HepG2 (cell line): ENCODE measurements around the gene MEI1.

Experiments used
- ZMYM4 ChIP-seq: sonication (generic); formaldehyde crosslinking; IDR thresholded peaks from 2 replicates; pipeline ENCODE4 v1.8.1; 2023; ENCODE audit warnings: mild to moderate bottlenecking, missing genetic modification reagents
- TF ChIP-seq, protein P1 (sequence below), 2 experiments: sonication (generic) in 1 of 2; formaldehyde crosslinking in 1 of 2; IDR thresholded peaks; 2 replicates each; pipeline versions ENCODE4 v1.5.1 to v1.6.1; 2011 to 2020; ENCODE audit warnings: borderline replicate concordance in 1 of 2, low read depth in 1 of 2, low read length in 1 of 2, mild to moderate bottlenecking in 1 of 2, missing genetic modification reagents in 1 of 2, moderate library complexity in 1 of 2

DNA sequence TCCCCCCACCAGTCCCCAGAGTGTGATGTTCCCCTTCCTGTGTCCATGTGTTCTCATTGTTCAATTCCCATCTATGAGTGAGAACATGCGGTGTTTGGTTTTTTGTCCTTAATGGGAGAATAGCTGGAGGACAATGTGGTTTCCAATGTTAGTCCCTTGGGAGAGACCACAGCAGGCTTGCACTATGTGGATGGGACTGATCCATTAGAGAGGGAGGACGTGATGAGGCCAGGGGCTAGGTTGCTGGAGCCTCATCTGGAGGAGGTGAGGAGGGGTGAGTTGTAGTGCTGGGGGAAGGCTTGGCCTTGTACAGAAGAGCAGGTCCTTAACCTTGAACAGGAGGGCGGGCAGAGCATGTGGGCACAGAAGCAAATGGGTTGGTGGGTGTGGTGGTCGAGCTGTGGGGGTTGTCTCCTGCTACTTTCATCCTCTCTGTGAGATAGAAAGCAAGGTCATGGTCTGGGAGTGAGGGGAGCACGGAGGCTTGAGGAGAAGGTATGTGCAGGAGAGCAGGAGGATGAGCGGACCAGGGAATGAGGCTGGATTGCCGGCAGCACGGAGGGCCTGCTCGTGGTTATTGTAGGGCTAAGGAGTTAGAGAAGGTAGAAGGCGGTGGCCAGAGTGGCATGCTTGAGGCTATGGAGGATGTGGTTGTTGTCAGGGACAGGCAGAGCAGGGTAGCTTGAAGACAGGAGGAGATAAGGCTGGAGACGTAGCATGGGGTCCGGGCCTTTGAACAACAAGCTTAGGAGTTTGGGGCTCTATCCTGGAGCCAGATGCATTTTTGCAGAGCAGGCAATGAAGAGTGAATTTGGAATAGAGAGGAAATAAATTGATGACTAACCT lies 122.4 kb downstream of the MEI1 start:
- TF ChIP-seq, protein P1, sequence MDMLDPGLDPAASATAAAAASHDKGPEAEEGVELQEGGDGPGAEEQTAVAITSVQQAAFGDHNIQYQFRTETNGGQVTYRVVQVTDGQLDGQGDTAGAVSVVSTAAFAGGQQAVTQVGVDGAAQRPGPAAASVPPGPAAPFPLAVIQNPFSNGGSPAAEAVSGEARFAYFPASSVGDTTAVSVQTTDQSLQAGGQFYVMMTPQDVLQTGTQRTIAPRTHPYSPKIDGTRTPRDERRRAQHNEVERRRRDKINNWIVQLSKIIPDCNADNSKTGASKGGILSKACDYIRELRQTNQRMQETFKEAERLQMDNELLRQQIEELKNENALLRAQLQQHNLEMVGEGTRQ (IDR thresholded peaks at IDR 0.05; ENCODE audit: low read depth, low read length), result no peak
- TF ChIP-seq, protein P1 (CRISPR knock-in tag; IDR thresholded peaks at IDR 0.05; ENCODE audit: borderline replicate concordance), result no peak
- TF ChIP-seq ZMYM4 (CRISPR knock-in tag), result no peak
